ENCODE data around the gene PRAMEF9.

GRCh38 chr1:13224480-13225060, 52.9 kb downstream of the PRAMEF9 start:
- no peak for TF ChIP-seq CTCF (IDR thresholded peaks at IDR 0.05)
- no peak for TF ChIP-seq POLR2A (IDR thresholded peaks at IDR 0.05)

All from right lobe of liver (tissue), 4 donors.